Bronchial epithelial cell (primary cell): ENCODE data around the gene VSTM1. TPM values are rescaled to one million over a fixed set of nuclear protein-coding genes. Genes with fewer than 3 reads are reported as not detected.

Experiments
- DNase-seq: peaks from one replicate; pipeline ENCODE4 v3.0.0-alpha.2; 2010; ENCODE audit warnings: low read depth
- FAIRE-seq: peaks from 2 replicates; lab custom pipeline; 2011; peaks lifted over from hg19 to GRCh38; lab: Jason Lieb, UNC
- H3K27me3 ChIP-seq: 2 replicates; pipeline ENCODE4 v1.5.1; 2011; ENCODE audit warnings: low read length; ENCODE audit not compliant: control insufficient read depth, insufficient read depth
- H3K36me3 ChIP-seq: 2 replicates; pipeline ENCODE4 v1.5.1; 2011; ENCODE audit warnings: low read length; ENCODE audit not compliant: control insufficient read depth, insufficient read depth
- H3K4me3 ChIP-seq: 2 replicates; pipeline ENCODE4 v1.5.1; 2011; ENCODE audit warnings: mild to moderate bottlenecking, low read depth, low read length, control low read depth
- total RNA-seq: library from RNA; depleted of rRNA; stranded (reverse); fragments of >200 nt; gene quantifications from 2 replicates; pipeline ENCODE4 v1.2.1, GENCODE V29; 2014
- TF ChIP-seq, protein P1 (sequence below): IDR thresholded peaks from 2 replicates; pipeline ENCODE4 v1.5.1; 2011; ENCODE audit warnings: mild to moderate bottlenecking, moderate library complexity, low read length, control low read depth, inconsistent platforms; ENCODE audit not compliant: insufficient read depth, severe bottlenecking

Gene VSTM1
- total RNA-seq, 1 donor from 2014 or later: not detected

DNA sequence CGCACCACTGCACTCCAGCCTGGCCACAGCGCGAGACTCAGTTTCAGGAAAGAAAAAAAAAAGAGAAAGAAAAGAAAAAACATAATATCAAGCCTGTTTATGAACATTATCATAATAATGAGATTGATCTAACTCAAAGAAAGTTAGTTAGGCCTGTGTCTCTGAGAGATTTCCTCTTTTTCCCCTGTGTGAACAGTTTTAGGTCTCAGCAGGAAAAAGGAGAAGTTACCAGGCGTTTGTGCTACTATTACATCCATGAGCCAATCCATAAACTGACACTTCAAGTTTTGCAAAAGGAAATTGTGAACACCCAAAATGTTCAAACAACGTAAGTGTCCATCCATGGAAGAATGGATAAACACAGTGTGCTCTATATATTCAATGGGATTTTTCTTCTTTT is 13.6 kb upstream of the VSTM1 start:
- Histone ChIP-seq H3K36me3 (no peaks in the 10 kb centered on the region), H3K4me3 (no peak overlapping the region), H3K27me3 (no peaks in the 10 kb centered on the region)
- no peak for DNase-seq
- FAIRE-seq: no peak
- TF ChIP-seq, protein P1, sequence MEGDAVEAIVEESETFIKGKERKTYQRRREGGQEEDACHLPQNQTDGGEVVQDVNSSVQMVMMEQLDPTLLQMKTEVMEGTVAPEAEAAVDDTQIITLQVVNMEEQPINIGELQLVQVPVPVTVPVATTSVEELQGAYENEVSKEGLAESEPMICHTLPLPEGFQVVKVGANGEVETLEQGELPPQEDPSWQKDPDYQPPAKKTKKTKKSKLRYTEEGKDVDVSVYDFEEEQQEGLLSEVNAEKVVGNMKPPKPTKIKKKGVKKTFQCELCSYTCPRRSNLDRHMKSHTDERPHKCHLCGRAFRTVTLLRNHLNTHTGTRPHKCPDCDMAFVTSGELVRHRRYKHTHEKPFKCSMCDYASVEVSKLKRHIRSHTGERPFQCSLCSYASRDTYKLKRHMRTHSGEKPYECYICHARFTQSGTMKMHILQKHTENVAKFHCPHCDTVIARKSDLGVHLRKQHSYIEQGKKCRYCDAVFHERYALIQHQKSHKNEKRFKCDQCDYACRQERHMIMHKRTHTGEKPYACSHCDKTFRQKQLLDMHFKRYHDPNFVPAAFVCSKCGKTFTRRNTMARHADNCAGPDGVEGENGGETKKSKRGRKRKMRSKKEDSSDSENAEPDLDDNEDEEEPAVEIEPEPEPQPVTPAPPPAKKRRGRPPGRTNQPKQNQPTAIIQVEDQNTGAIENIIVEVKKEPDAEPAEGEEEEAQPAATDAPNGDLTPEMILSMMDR: no peak

DNA sequence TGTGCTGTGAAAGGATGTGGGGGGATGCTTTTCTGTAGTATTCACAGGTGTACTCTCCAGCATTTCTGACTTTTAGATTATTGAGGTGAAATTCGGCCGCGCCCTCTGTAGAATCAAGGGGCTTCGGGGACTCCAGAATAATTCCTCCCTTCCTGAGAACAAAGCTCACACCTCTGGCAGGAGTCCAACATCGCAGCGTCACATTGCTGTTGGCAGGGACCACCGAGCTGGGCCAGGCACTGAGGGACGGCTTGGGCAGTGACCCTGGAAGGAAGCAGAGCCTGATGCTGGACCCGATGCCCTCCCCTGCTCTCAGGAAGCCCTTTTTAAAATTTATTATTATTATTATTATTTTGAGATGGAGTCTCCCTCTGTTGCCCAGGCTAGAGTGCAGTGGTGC is 11.2 kb upstream of the VSTM1 start:
- DNase-seq (no peak), FAIRE-seq (no peak)
- Histone ChIP-seq H3K36me3 (no peaks in the 10 kb centered on the region), H3K4me3 (no peak overlapping the region), H3K27me3 (no peaks in the 10 kb centered on the region)
- TF ChIP-seq, protein P1: no peak

DNA sequence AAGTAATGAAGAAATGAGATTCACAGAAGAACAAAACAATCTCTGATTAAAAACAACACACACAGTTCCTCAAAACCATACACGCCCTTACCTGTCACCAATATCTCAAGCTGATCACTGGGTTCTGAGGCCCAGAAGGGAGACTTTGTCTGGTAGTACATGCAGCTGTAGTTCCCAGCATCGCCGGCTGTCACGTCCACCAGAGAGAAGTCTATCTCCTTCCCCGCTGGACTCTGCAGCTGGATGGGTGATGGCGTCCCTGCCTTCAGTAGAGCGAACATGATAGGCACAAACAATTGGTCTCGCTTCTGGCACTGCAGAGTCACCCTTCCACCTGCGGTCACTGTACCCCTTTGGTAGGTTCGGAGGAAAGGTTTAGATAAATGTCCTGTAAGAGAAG is 10.1 kb upstream of the VSTM1 start:
- FAIRE-seq: no peak
- no peak for DNase-seq
- Histone ChIP-seq H3K4me3 (no peak overlapping the region), H3K27me3 (no peaks in the 10 kb centered on the region), H3K36me3 (no peaks in the 10 kb centered on the region)
- TF ChIP-seq, protein P1: no peak

DNA sequence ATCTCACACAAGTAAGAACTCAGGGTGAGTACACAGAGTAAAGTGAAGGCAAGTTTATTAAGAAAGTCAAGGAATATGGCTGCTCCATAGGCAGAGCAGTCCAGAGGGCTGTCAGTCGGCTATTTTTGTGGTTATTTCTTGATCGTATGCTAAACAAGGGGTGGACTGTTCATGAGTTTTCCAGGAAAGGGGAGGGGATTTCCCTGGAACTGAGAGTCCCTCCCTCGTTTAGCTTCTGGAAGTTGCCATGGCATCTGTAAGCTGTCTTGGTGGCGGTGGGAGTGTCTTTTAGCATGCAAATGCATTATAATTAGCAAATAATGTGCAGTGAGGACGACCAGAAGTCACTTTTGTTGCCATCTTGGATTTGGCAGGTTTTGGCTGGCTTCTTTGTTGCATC is 5.8 kb upstream of the VSTM1 start:
- DNase-seq (no peak), FAIRE-seq (no peak)
- Histone ChIP-seq H3K4me3 (no peak overlapping the region), H3K27me3 (no peaks in the 10 kb centered on the region), H3K36me3 (no peaks in the 10 kb centered on the region)
- TF ChIP-seq, protein P1: no peak

DNA sequence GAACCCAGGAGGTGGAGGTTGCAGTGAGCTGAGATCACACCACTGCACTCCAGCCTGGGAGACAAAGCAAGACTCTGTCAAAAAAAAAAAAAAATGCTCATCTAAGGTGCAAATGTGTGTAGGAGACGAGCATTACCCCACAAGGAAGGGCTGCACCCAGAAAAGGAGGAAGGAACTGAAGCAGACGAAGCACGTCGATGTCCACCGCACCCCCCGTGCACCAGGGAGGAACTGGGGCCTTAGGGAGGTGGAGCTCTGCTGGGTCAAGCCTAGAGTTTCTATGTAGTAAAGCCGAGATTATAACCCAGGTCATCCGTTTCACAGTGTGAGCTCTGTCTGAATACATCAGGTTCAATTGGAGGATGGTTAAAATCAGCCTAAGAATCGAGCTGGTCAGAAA is 1.1 kb downstream of the VSTM1 start:
- DNase-seq (no peak), FAIRE-seq (no peak)
- H3K4me3 ChIP-seq: no peak overlapping the region
- H3K36me3 ChIP-seq: no peaks in the 10 kb centered on the region
- H3K27me3 ChIP-seq: no peaks in the 10 kb centered on the region
- TF ChIP-seq, protein P1: no peak

DNA sequence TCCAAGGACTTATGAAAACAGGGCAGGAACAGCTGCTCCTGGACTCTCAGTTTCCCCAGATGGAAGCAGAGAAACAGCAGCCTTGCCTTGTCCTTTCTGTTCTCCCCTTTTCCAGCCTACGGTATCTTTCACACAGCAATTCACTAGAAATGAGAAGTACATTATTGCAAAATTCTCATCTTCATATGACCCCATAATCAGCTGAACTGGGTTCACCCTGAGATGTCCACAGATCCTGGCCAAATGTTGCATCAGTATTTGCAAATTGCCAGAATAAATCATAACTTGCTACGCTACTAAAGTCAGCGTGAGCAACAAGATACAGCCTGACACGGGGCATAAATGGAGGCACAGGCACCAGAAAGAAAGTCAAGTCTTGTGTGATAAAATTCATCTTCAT is 16.1 kb downstream of the VSTM1 start:
- no peak overlapping the region for H3K4me3 ChIP-seq
- no peak for FAIRE-seq
- no peaks in the 10 kb centered on the region for H3K27me3 ChIP-seq
- no peaks in the 10 kb centered on the region for H3K36me3 ChIP-seq
- no peak for DNase-seq
- TF ChIP-seq, protein P1: no peak
